GM06990 (cell line): Measurements from ENCODE around the gene FAP.

Experiments used
- DNase-seq: peaks from one replicate; pipeline ENCODE4 v3.0.0-alpha.2; 2011; ENCODE audit not compliant: insufficient read length; ENCODE audit errors: extremely low read depth
- H3K27me3 ChIP-seq: replicated peaks from 2 replicates; pipeline ENCODE4 v1.6.0; 2011; ENCODE audit warnings: low read length; ENCODE audit not compliant: control insufficient read depth, insufficient read depth
- H3K36me3 ChIP-seq: 2 replicates; pipeline ENCODE4 v1.5.1; 2011; ENCODE audit warnings: low read length; ENCODE audit not compliant: control insufficient read depth, insufficient read depth
- H3K4me3 ChIP-seq: replicated peaks from 2 replicates; pipeline ENCODE4 v1.5.1; 2011; ENCODE audit warnings: low read depth, mild to moderate bottlenecking, control low read depth, low read length
- TF ChIP-seq, protein P1 (sequence below): IDR thresholded peaks from 2 replicates; pipeline ENCODE4 v1.5.1; 2011; ENCODE audit warnings: low read length, control low read depth, mild to moderate bottlenecking, inconsistent platforms; ENCODE audit not compliant: insufficient read depth, poor library complexity, severe bottlenecking

Gene FAP, protein sequence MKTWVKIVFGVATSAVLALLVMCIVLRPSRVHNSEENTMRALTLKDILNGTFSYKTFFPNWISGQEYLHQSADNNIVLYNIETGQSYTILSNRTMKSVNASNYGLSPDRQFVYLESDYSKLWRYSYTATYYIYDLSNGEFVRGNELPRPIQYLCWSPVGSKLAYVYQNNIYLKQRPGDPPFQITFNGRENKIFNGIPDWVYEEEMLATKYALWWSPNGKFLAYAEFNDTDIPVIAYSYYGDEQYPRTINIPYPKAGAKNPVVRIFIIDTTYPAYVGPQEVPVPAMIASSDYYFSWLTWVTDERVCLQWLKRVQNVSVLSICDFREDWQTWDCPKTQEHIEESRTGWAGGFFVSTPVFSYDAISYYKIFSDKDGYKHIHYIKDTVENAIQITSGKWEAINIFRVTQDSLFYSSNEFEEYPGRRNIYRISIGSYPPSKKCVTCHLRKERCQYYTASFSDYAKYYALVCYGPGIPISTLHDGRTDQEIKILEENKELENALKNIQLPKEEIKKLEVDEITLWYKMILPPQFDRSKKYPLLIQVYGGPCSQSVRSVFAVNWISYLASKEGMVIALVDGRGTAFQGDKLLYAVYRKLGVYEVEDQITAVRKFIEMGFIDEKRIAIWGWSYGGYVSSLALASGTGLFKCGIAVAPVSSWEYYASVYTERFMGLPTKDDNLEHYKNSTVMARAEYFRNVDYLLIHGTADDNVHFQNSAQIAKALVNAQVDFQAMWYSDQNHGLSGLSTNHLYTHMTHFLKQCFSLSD

DNA sequence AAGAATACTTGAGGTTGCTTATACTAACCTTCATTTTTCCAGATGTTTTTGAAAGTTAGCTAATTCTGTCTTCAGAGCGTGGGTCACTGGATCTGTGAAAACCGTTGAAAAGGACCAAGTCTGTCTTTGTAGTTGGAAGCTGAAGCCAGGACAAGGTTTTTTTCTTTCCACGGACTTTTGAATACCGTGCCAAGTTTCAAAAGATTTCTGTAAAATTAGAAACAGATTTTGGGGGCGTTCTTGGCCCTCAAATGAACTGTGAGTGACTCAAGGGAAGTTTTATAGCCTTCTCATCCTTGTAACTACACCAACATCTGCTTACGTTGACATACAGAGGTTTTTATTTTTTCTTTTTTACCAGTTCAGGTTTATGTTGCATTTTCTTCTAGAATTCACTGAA, at the start of gene FAP:
Gene FAP, minus strand, starts transcription at position 152 of the 400 bp plus-strand sequence. Its CDS starts 118 bp downstream, at position 34.
- Histone ChIP-seq H3K27me3 (peaks cover 2% of the 10 kb centered on the region; the same call in 1 of the 2 replicates), H3K36me3 (no peaks in the 10 kb centered on the region), H3K4me3 (no peak within 1 kb of the TSS)
- TF ChIP-seq, protein P1, sequence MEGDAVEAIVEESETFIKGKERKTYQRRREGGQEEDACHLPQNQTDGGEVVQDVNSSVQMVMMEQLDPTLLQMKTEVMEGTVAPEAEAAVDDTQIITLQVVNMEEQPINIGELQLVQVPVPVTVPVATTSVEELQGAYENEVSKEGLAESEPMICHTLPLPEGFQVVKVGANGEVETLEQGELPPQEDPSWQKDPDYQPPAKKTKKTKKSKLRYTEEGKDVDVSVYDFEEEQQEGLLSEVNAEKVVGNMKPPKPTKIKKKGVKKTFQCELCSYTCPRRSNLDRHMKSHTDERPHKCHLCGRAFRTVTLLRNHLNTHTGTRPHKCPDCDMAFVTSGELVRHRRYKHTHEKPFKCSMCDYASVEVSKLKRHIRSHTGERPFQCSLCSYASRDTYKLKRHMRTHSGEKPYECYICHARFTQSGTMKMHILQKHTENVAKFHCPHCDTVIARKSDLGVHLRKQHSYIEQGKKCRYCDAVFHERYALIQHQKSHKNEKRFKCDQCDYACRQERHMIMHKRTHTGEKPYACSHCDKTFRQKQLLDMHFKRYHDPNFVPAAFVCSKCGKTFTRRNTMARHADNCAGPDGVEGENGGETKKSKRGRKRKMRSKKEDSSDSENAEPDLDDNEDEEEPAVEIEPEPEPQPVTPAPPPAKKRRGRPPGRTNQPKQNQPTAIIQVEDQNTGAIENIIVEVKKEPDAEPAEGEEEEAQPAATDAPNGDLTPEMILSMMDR, result no peak
- DNase-seq, result no peak

DNA sequence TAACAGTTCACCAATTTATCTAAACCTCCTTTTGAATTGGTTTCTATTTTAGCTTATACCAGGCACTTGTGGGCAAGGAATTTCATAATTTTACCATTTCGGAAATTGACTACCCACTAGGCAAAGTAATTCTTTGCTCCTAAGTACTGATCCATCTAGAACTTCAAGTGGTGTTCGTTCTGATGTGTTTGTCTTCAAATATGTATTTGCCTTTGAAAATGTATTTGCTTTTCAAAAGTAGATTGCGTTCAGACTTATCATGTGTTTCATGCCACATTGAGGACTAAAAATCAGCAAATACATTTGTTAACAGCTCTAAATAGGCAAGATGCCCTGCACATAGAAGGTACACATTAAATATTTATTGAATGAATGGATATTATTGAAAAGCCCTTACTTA, 48.5 kb upstream of the FAP start:
- TF ChIP-seq, protein P1, result no peak
- Histone ChIP-seq H3K36me3 (peaks cover 3% of the 10 kb centered on the region), H3K27me3 (no peaks in the 10 kb centered on the region), H3K4me3 (no peak overlapping the region)
- no peak for DNase-seq

DNA sequence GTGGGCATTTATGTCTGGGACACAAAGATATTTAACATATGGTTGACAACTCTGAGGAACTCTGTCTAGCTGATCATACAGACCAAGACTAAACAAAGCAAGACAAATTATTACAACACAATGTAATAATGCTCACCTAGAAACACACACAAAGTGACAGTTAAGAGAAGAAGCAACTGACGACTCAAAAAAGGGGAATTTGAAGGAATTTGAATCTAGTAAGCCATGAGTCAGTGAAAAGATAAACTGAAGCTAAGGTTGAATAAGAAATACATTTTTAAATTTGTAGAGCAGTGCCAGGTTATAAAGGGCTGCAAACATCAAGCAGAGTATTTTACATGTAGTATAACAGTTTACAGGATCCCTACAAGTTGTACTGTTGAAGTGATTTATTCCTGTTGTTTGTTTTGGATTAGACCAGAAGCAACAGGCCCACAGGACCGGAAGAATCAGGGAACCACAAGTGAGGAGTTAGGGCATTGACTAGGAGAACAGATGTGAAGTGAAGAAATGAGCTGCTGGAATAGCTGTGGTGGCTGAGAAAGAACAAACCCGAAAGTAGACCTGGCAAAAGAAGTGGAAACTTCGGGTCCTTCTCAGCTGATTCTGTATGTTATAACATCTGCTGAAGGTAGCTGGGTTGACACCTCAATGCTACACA, 39.6 kb upstream of the FAP start:
- TF ChIP-seq, protein P1, result no peak
- Histone ChIP-seq H3K27me3 (no peaks in the 10 kb centered on the region), H3K36me3 (peaks cover 4% of the 10 kb centered on the region), H3K4me3 (no peak overlapping the region)
- no peak for DNase-seq

DNA sequence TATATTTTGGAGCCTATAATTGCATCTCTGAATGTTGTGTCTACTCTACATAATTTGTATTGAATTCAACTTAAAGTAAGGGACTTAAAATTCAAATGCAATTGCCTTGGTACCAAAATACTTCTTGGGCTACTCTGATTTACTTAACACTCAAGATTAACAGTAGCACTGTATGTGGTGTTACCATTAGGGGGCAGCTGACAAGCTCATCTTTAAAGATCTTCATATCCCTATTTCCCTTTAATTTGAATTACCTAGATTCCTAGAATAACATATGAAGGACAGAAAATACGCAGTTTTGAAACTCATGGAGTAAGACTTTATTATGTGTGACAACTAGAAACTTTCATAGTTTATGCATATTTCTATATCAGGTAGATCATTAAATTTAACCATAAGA, 37.4 kb upstream of the FAP start:
- H3K4me3 ChIP-seq, result no peak overlapping the region
- TF ChIP-seq, protein P1, result no peak
- DNase-seq, result no peak
- H3K27me3 ChIP-seq, result no peaks in the 10 kb centered on the region
- peaks cover 8% of the 10 kb centered on the region for H3K36me3 ChIP-seq

DNA sequence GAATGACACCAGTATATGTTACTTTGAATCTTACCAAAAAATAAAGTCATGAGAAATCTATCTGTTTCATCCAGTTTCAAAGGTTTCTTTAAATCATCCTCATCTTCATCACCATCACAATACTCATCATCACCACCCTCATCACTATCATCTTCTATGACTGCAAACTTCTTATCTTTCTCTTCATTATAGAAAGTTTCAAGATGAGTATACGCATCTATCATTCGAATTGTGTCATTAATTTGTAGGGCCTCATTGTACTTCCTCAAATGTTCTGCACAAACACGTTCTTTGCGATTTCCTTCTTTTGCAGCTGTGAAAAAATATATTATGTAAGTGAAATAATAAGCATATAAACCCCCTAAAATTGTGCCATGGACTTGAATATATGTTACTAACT, 34.1 kb upstream of the FAP start:
- DNase-seq, result no peak
- H3K27me3 ChIP-seq, result no peaks in the 10 kb centered on the region
- peaks cover 5% of the 10 kb centered on the region for H3K36me3 ChIP-seq
- TF ChIP-seq, protein P1, result no peak
- no peak overlapping the region for H3K4me3 ChIP-seq
